ENCODE measurements around the gene PLEKHH2.

The PLEKHH2 gene

GRCh38 chr2:43643680-43644079 is 6.6 kb downstream of the PLEKHH2 start:
- TF ChIP-seq REST (IDR thresholded peaks at IDR 0.05; ENCODE audit: insufficient read depth in 1 of 2, low read depth in 2 of 2, low read length in 2 of 2): no peak
- TF ChIP-seq FOXP2 (optimal IDR thresholded peaks at IDR 0.05; ENCODE audit: borderline replicate concordance, extremely low read depth, extremely low read length, insufficient read depth): no peak
- TF ChIP-seq TAF1 (IDR thresholded peaks at IDR 0.05; ENCODE audit: borderline replicate concordance, insufficient read depth, low read length): no peak

- no peak for TF ChIP-seq POLR2AphosphoS5 (IDR thresholded peaks at IDR 0.05; ENCODE audit: low read depth, low read length)
- TF ChIP-seq SIN3A (IDR thresholded peaks at IDR 0.05; ENCODE audit: borderline replicate concordance, insufficient read depth, low read length): no peak
- TF ChIP-seq TAF1 (IDR thresholded peaks at IDR 0.05; ENCODE audit: borderline replicate concordance, insufficient read depth, low read length): no peak
- TF ChIP-seq FOXP2 (optimal IDR thresholded peaks at IDR 0.05; ENCODE audit: borderline replicate concordance, extremely low read depth, extremely low read length, insufficient read depth): no peak
- no peak for TF ChIP-seq REST (IDR thresholded peaks at IDR 0.05; ENCODE audit: insufficient read depth in 1 of 2, low read depth in 2 of 2, low read length in 2 of 2)
Measured at GRCh38 chr2:43648994-43649701, 12.1 kb downstream of the PLEKHH2 start.

- no peak for TF ChIP-seq TAF1 (IDR thresholded peaks at IDR 0.05; ENCODE audit: borderline replicate concordance, insufficient read depth, low read length)
- TF ChIP-seq POLR2AphosphoS5 (IDR thresholded peaks at IDR 0.05; ENCODE audit: low read depth, low read length): no peak
- TF ChIP-seq FOXP2 (optimal IDR thresholded peaks at IDR 0.05; ENCODE audit: borderline replicate concordance, extremely low read depth, extremely low read length, insufficient read depth): no peak
- no peak for TF ChIP-seq SIN3A (IDR thresholded peaks at IDR 0.05; ENCODE audit: borderline replicate concordance, insufficient read depth, low read length)
- no peak for TF ChIP-seq REST (IDR thresholded peaks at IDR 0.05; ENCODE audit: insufficient read depth in 1 of 2, low read depth in 2 of 2, low read length in 2 of 2)
Measured at GRCh38 chr2:43653506-43653905, 16.4 kb downstream of the PLEKHH2 start.

GRCh38 chr2:43657241-43657640 is 20.2 kb downstream of the PLEKHH2 start:
- TF ChIP-seq REST (IDR thresholded peaks at IDR 0.05; ENCODE audit: insufficient read depth in 1 of 2, low read depth in 2 of 2, low read length in 2 of 2): peak in 1 of 2 experiments; percentile 76; a peak in 2 of 4 replicates
- no peak for TF ChIP-seq SIN3A (IDR thresholded peaks at IDR 0.05; ENCODE audit: borderline replicate concordance, insufficient read depth, low read length)

Data from PFSK-1 (cell line).